GM18858 (cell line): Measurements from ENCODE around the gene ZBTB2.
"Not testable (repeated sequence)": the region's sequence is repeated elsewhere in the genome, so short reads cannot be mapped to it uniquely, and the experiment has no call there.

Source experiments
- ATAC-seq: cut with Tn5 transposase; IDR thresholded peaks from one replicate; pipeline ENCODE4 v1.9.1; 2021; ENCODE audit not compliant: unreplicated experiment

ZBTB2 gene

GRCh38 chr6:151374036-151374683, 17.2 kb downstream of the ZBTB2 start:
- no peak for ATAC-seq

- ATAC-seq, result no peak
These were observed 19.2 kb downstream of the ZBTB2 start for GRCh38 chr6:151372164-151372563.

GRCh38 chr6:151370509-151371078, 20.8 kb downstream of the ZBTB2 start:
- ATAC-seq, result no peak

- no peak for ATAC-seq
These were observed 26.1 kb downstream of the ZBTB2 start for GRCh38 chr6:151365233-151365632.

- ATAC-seq, result no peak
These were observed 31.9 kb downstream of the ZBTB2 start for GRCh38 chr6:151359486-151359885.

GRCh38 chr6:151358475-151358874, 32.9 kb downstream of the ZBTB2 start:
- no peak for ATAC-seq

GRCh38 chr6:151357758-151358436, 33.5 kb downstream of the ZBTB2 start:
- ATAC-seq, result no peak

GRCh38 chr6:151356983-151357382, 34.4 kb downstream of the ZBTB2 start:
- not testable (repeated sequence) for ATAC-seq

GRCh38 chr6:151353795-151354194, 37.6 kb downstream of the ZBTB2 start:
- no peak for ATAC-seq

GRCh38 chr6:151352410-151353396, 38.7 kb downstream of the ZBTB2 start:
- no peak for ATAC-seq

GRCh38 chr6:151351731-151352130, 39.6 kb downstream of the ZBTB2 start:
- no peak for ATAC-seq

- no peak for ATAC-seq
These were observed 40.1 kb downstream of the ZBTB2 start for GRCh38 chr6:151351146-151351700.

- no peak for ATAC-seq
These were observed 40.8 kb downstream of the ZBTB2 start for GRCh38 chr6:151350442-151351145.

- no peak for ATAC-seq
These were observed 41.6 kb downstream of the ZBTB2 start for GRCh38 chr6:151349651-151350270.

- not testable (repeated sequence) for ATAC-seq
These were observed 48.6 kb downstream of the ZBTB2 start for GRCh38 chr6:151342750-151343149.

- ATAC-seq, result no peak
These were observed 49.7 kb downstream of the ZBTB2 start for GRCh38 chr6:151341476-151342195.

- no peak for ATAC-seq
These were observed 51.0 kb downstream of the ZBTB2 start for GRCh38 chr6:151340219-151340978.

- ATAC-seq, result no peak
These were observed 52.0 kb downstream of the ZBTB2 start for GRCh38 chr6:151339369-151339768.
